Ecto neural progenitor cell (in vitro differentiated cells): Measurements from ENCODE around the gene LRWD1.
"Not testable (repeated sequence)": the region's sequence is repeated elsewhere in the genome, so short reads cannot be mapped to it uniquely, and the experiment has no call there.

Experiments used
- DNase-seq: peaks from one replicate; pipeline ENCODE4 v3.0.0-alpha.2; 2018; ENCODE audit warnings: low spot score

Gene LRWD1

GRCh38 chr7:102498321-102498720 lies 33.5 kb downstream of the LRWD1 start:
- DNase-seq, result not testable (repeated sequence)

GRCh38 chr7:102503141-102503540 lies 38.4 kb downstream of the LRWD1 start:
- not testable (repeated sequence) for DNase-seq

GRCh38 chr7:102505298-102506185 lies 40.8 kb downstream of the LRWD1 start:
- not testable (repeated sequence) for DNase-seq

- DNase-seq, result not testable (repeated sequence)
These were observed 42.8 kb downstream of the LRWD1 start for GRCh38 chr7:102507410-102508088.

- not testable (repeated sequence) for DNase-seq
These were observed 45.8 kb downstream of the LRWD1 start for GRCh38 chr7:102510575-102510974.

- DNase-seq, result not testable (repeated sequence)
These were observed 47.2 kb downstream of the LRWD1 start for GRCh38 chr7:102511860-102512522.

- DNase-seq, result peak; percentile 52
These were observed 47.9 kb downstream of the LRWD1 start for GRCh38 chr7:102512642-102513221.

- not testable (repeated sequence) for DNase-seq
These were observed 50.3 kb downstream of the LRWD1 start for GRCh38 chr7:102514881-102515721.

- not testable (repeated sequence) for DNase-seq
These were observed 51.1 kb downstream of the LRWD1 start for GRCh38 chr7:102515889-102516288.

GRCh38 chr7:102516951-102517350 lies 52.2 kb downstream of the LRWD1 start:
- not testable (repeated sequence) for DNase-seq

- DNase-seq, result peak; percentile 42
These were observed 52.9 kb downstream of the LRWD1 start, which contains the start of gene RASA4B for GRCh38 chr7:102517550-102518147. TSS of gene RASA4B (minus strand) at chr7:102517777. CDS start at chr7:102517710, 67 bp downstream.

GRCh38 chr7:102520797-102521196 lies 56.0 kb downstream of the LRWD1 start:
- not testable (repeated sequence) for DNase-seq
